Measurements from ENCODE around the gene BMS1.

Gene BMS1

GRCh38 chr10:42876476-42876875 lies 93.9 kb downstream of the BMS1 start:
- H3K4me3 ChIP-seq (replicated peaks; ENCODE audit: insufficient read depth, low read length), result no peak overlapping the region
- DNase-seq (ENCODE audit: low read depth in 1 of 2, low spot score in 1 of 2), result no peak
- no peak for TF ChIP-seq SPI1 (IDR thresholded peaks at IDR 0.05; ENCODE audit: borderline replicate concordance, low read depth)
- TF ChIP-seq POLR2AphosphoS5 (IDR thresholded peaks at IDR 0.05; ENCODE audit: low read depth), result no peak
- TF ChIP-seq REST (IDR thresholded peaks at IDR 0.05; ENCODE audit: insufficient replicate concordance, low read depth), result no peak
- no peak for TF ChIP-seq CTCF (IDR thresholded peaks at IDR 0.05; ENCODE audit: insufficient read depth, low read length)
- TF ChIP-seq GABPA (IDR thresholded peaks at IDR 0.05; ENCODE audit: low read depth), result no peak
- H3K27me3 ChIP-seq (ENCODE audit: insufficient read depth, poor library complexity, severe bottlenecking), result no peaks in the 10 kb centered on the region
- no peak overlapping the region for H3K27ac ChIP-seq (replicated peaks)

GRCh38 chr10:42876945-42877344 lies 94.3 kb downstream of the BMS1 start:
- Histone ChIP-seq H3K4me3 (replicated peaks; ENCODE audit: insufficient read depth, low read length) (no peak overlapping the region), H3K27me3 (ENCODE audit: insufficient read depth, poor library complexity, severe bottlenecking) (no peaks in the 10 kb centered on the region), H3K27ac (replicated peaks) (no peak overlapping the region)
- no peak for DNase-seq (ENCODE audit: low read depth in 1 of 2, low spot score in 1 of 2)
- TF ChIP-seq REST (IDR thresholded peaks at IDR 0.05; ENCODE audit: insufficient replicate concordance, low read depth) (no peak), GABPA (IDR thresholded peaks at IDR 0.05; ENCODE audit: low read depth) (no peak), POLR2AphosphoS5 (IDR thresholded peaks at IDR 0.05; ENCODE audit: low read depth) (no peak), SPI1 (IDR thresholded peaks at IDR 0.05; ENCODE audit: borderline replicate concordance, low read depth) (no peak), CTCF (IDR thresholded peaks at IDR 0.05; ENCODE audit: insufficient read depth, low read length) (no peak)

- H3K27me3 ChIP-seq (ENCODE audit: insufficient read depth, poor library complexity, severe bottlenecking), result no peaks in the 10 kb centered on the region
These were observed 95.0 kb downstream of the BMS1 start for GRCh38 chr10:42877496-42878030.

More at GRCh38 chr10:42877496-42878030, 95.0 kb downstream of the BMS1 start:
- no peak for DNase-seq (ENCODE audit: low read depth in 1 of 2, low spot score in 1 of 2)
- no peak overlapping the region for H3K27ac ChIP-seq (replicated peaks)
- no peak overlapping the region for H3K4me3 ChIP-seq (replicated peaks; ENCODE audit: insufficient read depth, low read length)
- TF ChIP-seq GABPA (IDR thresholded peaks at IDR 0.05; ENCODE audit: low read depth), result no peak
- TF ChIP-seq CTCF (IDR thresholded peaks at IDR 0.05; ENCODE audit: insufficient read depth, low read length), result no peak
- no peak for TF ChIP-seq REST (IDR thresholded peaks at IDR 0.05; ENCODE audit: insufficient replicate concordance, low read depth)
- no peak for TF ChIP-seq SPI1 (IDR thresholded peaks at IDR 0.05; ENCODE audit: borderline replicate concordance, low read depth)
- TF ChIP-seq POLR2AphosphoS5 (IDR thresholded peaks at IDR 0.05; ENCODE audit: low read depth), result no peak
